ENCODE results near the gene KMT5B. TPM values are rescaled to one million over a fixed set of nuclear protein-coding genes. Genes with fewer than 3 reads are reported as not detected.

KMT5B gene
- total and polyA plus RNA-seq, 2 of the 4 experiments (the other 2 are of a cell fraction): 11.2 to 13.4 TPM

DNA sequence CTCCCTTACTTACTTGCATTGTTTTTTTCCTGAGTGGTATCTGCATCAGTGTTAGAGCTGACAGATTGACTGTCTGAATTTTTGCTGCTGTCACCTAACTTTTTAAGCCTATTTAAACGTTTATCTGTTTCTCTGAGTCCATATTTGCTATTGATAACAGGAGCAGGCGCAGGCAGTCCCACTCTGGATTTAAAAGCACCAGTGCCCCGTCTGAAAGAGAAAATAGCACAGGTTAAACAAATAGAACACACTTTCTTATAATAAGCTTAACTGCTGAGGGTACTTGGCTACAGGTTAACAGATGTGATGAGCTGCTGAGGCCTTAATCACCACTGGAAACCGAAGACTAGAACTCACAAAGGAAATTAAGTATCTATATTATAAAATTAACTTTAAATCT, 46.1 kb downstream of the KMT5B start:
- Histone ChIP-seq H3K27me3 (ENCODE audit: control insufficient read depth, insufficient read depth, low read length) (no peaks in the 10 kb centered on the region), H4K20me1 (ENCODE audit: insufficient read depth, low read length) (peaks cover 6% of the 10 kb centered on the region; the same call in 1 of the 2 replicates), H3K4me2 (ENCODE audit: low read depth, low read length) (no peak overlapping the region), H3K4me1 (ENCODE audit: control insufficient read depth, insufficient read depth, low read length) (no peaks in the 10 kb centered on the region), H4K91ac (ENCODE audit: insufficient read depth, low read depth, low read length) (no peak overlapping the region), H2AK5ac (ENCODE audit: low read depth, low read length) (no peak overlapping the region), H3K9ac (ENCODE audit: low read depth, low read length) (no peak overlapping the region), H2BK120ac (ENCODE audit: low read depth, low read length) (no peak overlapping the region), H3K36me3 (ENCODE audit: control insufficient read depth, insufficient read depth, low read length) (peaks cover 49% of the 10 kb centered on the region), H3K79me1 (ENCODE audit: low read depth in 1 of 2, low read length in 2 of 2) (peaks cover 0 to 12% of the 10 kb centered on the region in 2 experiments; a peak in 2 of 4 replicates), H2AFZ (replicated peaks; ENCODE audit: low read length, poor library complexity) (no peak overlapping the region), H3K56ac (ENCODE audit: extremely low read depth, insufficient read depth, low read length) (no peak overlapping the region), H4K8ac (ENCODE audit: low read depth in 2 of 2, low read length in 2 of 2) (no peak overlapping the region), H3K23ac (ENCODE audit: low read depth, low read length) (no peak overlapping the region), H3K27ac (ENCODE audit: insufficient read depth, low read length) (no peak overlapping the region), H2AK9ac (replicated peaks; ENCODE audit: low read depth, low read length, poor library complexity) (no peak overlapping the region), H2BK5ac (ENCODE audit: low read depth, low read length, poor library complexity, severe bottlenecking) (no peak overlapping the region), H4K5ac (ENCODE audit: low read depth, low read length) (no peak overlapping the region), H3K9me3 (ENCODE audit: control insufficient read depth, insufficient read depth, low read length) (no peaks in the 10 kb centered on the region), H3K9me1 (ENCODE audit: insufficient read depth, low read length) (peaks cover 16% of the 10 kb centered on the region), H3K14ac (replicated peaks; ENCODE audit: low read depth, low read length) (no peak overlapping the region), H2BK15ac (ENCODE audit: low read depth, low read length) (no peak overlapping the region), H2BK20ac (ENCODE audit: low read depth, low read length) (no peak overlapping the region), H3K4me3 (ENCODE audit: insufficient read depth, low read depth, low read length) (no peak overlapping the region), H3K18ac (ENCODE audit: low read depth, low read length) (no peak overlapping the region), H3K4ac (ENCODE audit: low read depth, low read length) (no peak overlapping the region)
- WGBS, 2 experiments (ENCODE audit: extremely low coverage in 2 of 2, insufficient read length in 1 of 2): no CpG with 5 or more reads among the region's 4 CpGs
- no peak for DNase-seq
- dilution Hi-C loops (cut with HindIII; ENCODE audit: low sequenced_read_pairs, unreplicated experiment): no loop called here
- POLR2A ChIA-PET (ENCODE audit: unreplicated experiment): no interaction called here
- CTCF ChIA-PET: no interaction called here
- no peak for TF ChIP-seq NFE2L2 (IDR thresholded peaks at IDR 0.05; ENCODE audit: low read depth, low read length)
- no peak for TF ChIP-seq MXI1 (IDR thresholded peaks at IDR 0.05; ENCODE audit: borderline replicate concordance, low read depth, low read length)
- TF ChIP-seq CEBPB (IDR thresholded peaks at IDR 0.05; ENCODE audit: low read depth, low read length): no peak
- TF ChIP-seq, protein P1, sequence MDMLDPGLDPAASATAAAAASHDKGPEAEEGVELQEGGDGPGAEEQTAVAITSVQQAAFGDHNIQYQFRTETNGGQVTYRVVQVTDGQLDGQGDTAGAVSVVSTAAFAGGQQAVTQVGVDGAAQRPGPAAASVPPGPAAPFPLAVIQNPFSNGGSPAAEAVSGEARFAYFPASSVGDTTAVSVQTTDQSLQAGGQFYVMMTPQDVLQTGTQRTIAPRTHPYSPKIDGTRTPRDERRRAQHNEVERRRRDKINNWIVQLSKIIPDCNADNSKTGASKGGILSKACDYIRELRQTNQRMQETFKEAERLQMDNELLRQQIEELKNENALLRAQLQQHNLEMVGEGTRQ (IDR thresholded peaks at IDR 0.05; ENCODE audit: low read depth, low read length): no peak
- TF ChIP-seq RAD21 (IDR thresholded peaks at IDR 0.05; ENCODE audit: low read length): no peak
- TF ChIP-seq BHLHE40 (IDR thresholded peaks at IDR 0.05; ENCODE audit: low read depth, low read length): no peak
- TF ChIP-seq, protein P2, sequence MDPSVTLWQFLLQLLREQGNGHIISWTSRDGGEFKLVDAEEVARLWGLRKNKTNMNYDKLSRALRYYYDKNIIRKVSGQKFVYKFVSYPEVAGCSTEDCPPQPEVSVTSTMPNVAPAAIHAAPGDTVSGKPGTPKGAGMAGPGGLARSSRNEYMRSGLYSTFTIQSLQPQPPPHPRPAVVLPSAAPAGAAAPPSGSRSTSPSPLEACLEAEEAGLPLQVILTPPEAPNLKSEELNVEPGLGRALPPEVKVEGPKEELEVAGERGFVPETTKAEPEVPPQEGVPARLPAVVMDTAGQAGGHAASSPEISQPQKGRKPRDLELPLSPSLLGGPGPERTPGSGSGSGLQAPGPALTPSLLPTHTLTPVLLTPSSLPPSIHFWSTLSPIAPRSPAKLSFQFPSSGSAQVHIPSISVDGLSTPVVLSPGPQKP (IDR thresholded peaks at IDR 0.05; ENCODE audit: borderline replicate concordance, low read depth, low read length): no peak
- TF ChIP-seq POLR2A (IDR thresholded peaks at IDR 0.05; ENCODE audit: low read depth, low read length): no peak
- no peak for TF ChIP-seq SMC3 (IDR thresholded peaks at IDR 0.05; ENCODE audit: low read depth, low read length)
- in situ Hi-C loops (cut with MboI; ENCODE audit: low sequenced_read_pairs): no loop called here
- BruUV-seq (replicated peaks): no TSS peak
- intact Hi-C loops (cut with micrococcal nuclease): no loop called here
- ATAC-seq (ENCODE audit: low read depth): no peak

Data from IMR-90 (cell line).